ENCODE measurements around the gene ELFN2.

- TF ChIP-seq REST (IDR thresholded peaks at IDR 0.05) (no peak), EP300 (IDR thresholded peaks at IDR 0.05) (no peak), MAX (IDR thresholded peaks at IDR 0.05) (no peak), RFX5 (IDR thresholded peaks at IDR 0.05) (no peak), POLR2A (IDR thresholded peaks at IDR 0.05; ENCODE audit: low read length) (no peak), PBX3 (IDR thresholded peaks at IDR 0.05) (no peak), RAD21 (conservative IDR thresholded peaks at IDR 0.05 in 1 of 2, IDR thresholded peaks at IDR 0.05 in 1 of 2) (no peak), CBX2 (IDR thresholded peaks at IDR 0.05; ENCODE audit: borderline replicate concordance, low read depth) (no peak)
- TF ChIP-seq, protein P1, sequence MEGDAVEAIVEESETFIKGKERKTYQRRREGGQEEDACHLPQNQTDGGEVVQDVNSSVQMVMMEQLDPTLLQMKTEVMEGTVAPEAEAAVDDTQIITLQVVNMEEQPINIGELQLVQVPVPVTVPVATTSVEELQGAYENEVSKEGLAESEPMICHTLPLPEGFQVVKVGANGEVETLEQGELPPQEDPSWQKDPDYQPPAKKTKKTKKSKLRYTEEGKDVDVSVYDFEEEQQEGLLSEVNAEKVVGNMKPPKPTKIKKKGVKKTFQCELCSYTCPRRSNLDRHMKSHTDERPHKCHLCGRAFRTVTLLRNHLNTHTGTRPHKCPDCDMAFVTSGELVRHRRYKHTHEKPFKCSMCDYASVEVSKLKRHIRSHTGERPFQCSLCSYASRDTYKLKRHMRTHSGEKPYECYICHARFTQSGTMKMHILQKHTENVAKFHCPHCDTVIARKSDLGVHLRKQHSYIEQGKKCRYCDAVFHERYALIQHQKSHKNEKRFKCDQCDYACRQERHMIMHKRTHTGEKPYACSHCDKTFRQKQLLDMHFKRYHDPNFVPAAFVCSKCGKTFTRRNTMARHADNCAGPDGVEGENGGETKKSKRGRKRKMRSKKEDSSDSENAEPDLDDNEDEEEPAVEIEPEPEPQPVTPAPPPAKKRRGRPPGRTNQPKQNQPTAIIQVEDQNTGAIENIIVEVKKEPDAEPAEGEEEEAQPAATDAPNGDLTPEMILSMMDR (IDR thresholded peaks at IDR 0.05) = no peak
Observed at GRCh38 chr22:37425800-37426705, 1.2 kb downstream of the ELFN2 start.

Measured in A549 (cell line).